NCI-H774 (cell line): ENCODE measurements around the gene UBE2E1.
"Not testable (repeated sequence)": the region's sequence is repeated elsewhere in the genome, so short reads cannot be mapped to it uniquely, and the experiment has no call there.

Source experiments
- DNase-seq: peaks from one replicate; lab custom pipeline; 2025; lab: John Stamatoyannopoulos, UW

Gene UBE2E1

GRCh38 chr3:23917679-23918303 lies 112.0 kb downstream of the UBE2E1 start:
- DNase-seq, result peak; percentile 18

GRCh38 chr3:23918331-23918730 lies 112.6 kb downstream of the UBE2E1 start:
- not testable (repeated sequence) for DNase-seq

GRCh38 chr3:23919628-23920027 lies 113.9 kb downstream of the UBE2E1 start:
- DNase-seq, result no peak

DNA sequence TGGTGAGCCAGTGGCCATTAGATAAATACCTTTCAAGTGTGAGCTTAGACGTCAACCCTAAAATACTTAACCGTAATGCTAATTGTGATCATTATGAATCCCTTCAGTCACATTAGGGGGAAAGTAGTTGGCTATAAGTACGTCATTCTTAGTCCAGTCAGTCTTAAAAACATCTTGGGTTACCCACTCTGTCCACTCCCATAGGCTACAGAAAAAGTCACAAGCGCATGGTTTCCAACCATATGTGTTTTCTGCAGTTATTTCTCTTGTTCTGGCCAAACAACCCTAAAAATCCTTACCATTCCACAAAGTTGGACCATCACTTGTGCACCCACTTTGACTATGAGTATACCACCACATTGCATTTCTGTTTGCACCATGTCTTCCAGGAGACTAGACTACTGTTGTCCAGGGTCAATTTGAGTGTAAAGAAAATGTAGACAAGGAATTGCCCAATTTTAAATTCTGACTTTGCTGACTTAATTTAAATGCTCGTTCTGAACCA lies 114.4 kb downstream of the UBE2E1 start:
- no peak for DNase-seq

- no peak for DNase-seq
Observed at GRCh38 chr3:23921052-23921511, 115.3 kb downstream of the UBE2E1 start.

GRCh38 chr3:23923786-23924185 lies 118.0 kb downstream of the UBE2E1 start:
- no peak for DNase-seq

DNA sequence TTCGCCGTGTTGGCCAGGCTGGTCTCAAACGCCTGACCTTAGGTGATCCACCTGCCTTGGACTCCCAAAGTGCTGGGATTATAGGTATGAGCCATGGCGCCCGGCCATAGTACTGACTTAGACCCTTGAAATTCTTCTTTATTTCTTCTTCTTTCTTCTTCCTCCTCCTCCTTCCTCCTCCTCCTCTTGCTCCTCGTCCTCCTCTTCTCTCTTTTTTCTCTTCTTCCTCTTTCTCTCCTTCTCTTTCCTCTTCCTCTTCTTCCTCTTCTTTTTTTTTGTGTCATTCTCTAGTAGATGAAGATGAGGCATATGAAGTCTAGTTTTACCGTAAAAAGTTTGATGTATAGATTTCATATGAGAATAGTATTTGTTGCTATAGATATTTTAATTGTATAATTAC lies 120.5 kb downstream of the UBE2E1 start:
- no peak for DNase-seq

- no peak for DNase-seq
Observed at GRCh38 chr3:23926736-23927135, 121.0 kb downstream of the UBE2E1 start.

DNA sequence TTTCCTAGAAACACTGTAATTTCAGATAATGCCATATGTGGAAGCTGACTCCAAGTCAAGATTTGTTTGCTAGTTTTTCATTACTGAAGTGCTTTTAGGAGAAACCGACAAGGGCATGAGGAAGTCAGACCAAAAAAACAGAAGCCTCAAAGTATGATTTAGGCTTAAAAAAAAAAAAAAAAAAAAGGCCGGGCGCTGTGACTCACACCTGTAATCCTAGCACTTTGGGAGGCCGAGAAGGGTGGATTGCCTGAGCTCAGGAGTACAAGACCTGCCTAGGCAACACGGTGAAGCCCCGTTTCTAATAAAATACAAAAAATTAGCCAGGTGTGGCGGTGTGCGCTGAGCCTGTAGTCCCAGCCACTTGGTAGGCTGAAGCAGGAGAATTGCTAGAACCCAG lies 122.8 kb downstream of the UBE2E1 start:
- DNase-seq, result no peak

DNA sequence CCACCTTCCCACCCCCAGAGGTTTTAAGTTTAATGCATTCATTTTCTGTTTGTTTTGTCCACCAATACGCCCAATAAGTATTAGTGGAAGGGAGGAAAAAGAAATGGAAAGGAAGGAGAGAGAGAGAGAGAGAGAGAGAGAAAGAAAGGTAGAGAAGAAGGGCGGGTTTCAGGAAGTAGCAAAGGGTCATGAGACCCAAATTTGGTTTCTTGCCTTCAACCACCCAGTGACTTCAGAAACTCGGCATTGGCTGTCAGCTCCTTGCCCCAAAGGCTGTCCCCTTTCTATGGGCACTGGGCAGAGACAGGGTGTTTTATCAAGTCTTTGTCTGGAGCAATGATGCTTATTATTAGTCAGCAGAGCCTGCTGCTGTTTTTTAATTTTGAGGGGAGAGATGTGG lies 125.8 kb downstream of the UBE2E1 start:
- DNase-seq, result no peak

DNA sequence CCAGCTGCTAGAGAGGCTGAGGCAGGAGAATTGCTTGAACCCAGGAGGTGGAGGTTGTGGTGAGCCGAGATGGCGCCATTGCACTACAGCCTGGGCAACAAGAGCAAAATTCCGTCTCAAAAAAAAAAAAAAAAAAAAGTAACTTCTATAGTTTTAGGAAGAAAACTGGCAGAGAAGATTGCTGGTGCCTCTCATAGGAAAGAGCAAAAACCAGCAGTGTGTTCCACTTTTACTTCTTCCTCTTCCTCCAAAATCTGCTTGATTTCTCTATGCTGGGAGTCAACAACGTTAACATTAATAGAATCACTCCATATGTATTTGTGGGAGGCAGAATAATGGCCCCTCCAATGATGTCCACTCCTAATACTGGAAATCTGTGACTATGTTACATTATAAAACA lies 126.8 kb downstream of the UBE2E1 start:
- no peak for DNase-seq

DNA sequence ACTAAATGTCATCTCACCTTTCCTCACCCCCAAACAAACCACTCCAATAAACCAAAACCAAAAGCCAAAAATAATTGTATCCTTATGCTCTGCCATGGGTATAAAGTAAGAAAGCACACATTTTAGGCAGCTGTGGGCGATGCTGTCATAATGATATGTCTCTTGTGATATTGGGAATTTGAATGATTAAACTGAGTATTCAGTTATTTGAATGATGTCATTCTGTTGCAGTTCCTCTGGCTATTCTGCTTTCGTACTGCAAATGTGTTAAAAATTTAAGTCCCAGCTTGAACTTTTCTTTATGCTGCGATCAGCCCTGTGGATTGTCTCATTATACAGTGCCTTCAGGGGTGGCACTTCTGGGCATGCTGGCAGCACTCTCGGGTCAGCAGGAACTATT lies 128.5 kb downstream of the UBE2E1 start:
- no peak for DNase-seq

DNA sequence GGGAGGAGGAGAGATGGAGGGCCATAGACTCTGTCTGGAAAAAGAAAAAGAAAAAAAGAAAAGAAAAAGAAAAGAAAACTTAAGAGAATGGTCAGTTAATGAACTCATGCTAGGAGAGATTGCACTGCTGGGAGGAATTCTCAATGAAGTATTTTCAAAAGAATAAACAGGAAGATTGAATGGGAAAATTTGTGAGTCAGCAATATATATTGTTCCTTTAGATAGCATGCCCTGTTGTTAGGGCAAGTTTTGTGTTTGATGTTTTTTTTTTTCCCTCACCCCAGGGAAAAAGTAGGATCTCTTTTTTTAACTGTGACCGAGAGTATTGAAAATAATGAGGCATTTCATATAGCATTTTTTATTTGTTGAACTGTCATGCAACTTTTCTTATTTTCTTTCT lies 131.5 kb downstream of the UBE2E1 start:
- no peak for DNase-seq

DNA sequence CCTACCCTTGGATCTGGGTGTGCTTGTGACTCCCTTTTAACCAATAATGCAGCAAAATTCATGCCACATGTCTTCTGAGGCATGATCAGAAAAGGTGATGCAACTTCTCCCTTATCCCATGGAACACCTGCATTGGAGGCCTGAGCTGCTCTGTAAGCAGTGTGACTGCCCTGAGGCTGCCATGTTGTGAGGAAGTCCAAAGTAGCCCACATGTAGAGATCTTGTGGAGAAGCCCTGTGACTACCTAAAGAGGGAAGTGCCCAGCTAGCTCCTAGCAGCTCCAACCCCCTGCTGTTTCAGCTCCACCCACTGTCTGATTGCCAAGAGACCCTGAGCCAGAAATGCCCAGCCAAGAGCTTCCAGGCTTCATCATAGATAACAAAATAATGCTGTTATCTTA lies 132.9 kb downstream of the UBE2E1 start:
- no peak for DNase-seq

- DNase-seq, result no peak
Observed at GRCh38 chr3:23940775-23941174, 135.0 kb downstream of the UBE2E1 start.
